IPS DF 6.9 (cell line): ENCODE results near the gene WASL.
"Not testable (repeated sequence)": the region's sequence is repeated elsewhere in the genome, so short reads cannot be mapped to it uniquely, and the experiment has no call there.

Source experiments
- DNase-seq: peaks from one replicate; pipeline ENCODE4 v3.0.0-alpha.2; 2013; ENCODE audit warnings: low read depth, low spot score
- H3K27ac ChIP-seq: one replicate; pipeline ENCODE4 v1.5.1; 2013; ENCODE audit warnings: low read length, control low read depth
- H3K27me3 ChIP-seq: 2 replicates; pipeline ENCODE4 v1.6.1; 2013; ENCODE audit warnings: mild to moderate bottlenecking, low read length; ENCODE audit not compliant: control insufficient read depth, insufficient read depth
- H3K36me3 ChIP-seq: 2 replicates; pipeline ENCODE4 v1.6.1; 2013; ENCODE audit warnings: low read length; ENCODE audit not compliant: control insufficient read depth, insufficient read depth
- H3K4me1 ChIP-seq: 2 replicates; pipeline ENCODE4 v1.6.1; 2013; ENCODE audit warnings: low read length; ENCODE audit not compliant: control insufficient read depth, insufficient read depth
- H3K4me3 ChIP-seq: 2 replicates; pipeline ENCODE4 v1.5.1; 2013; ENCODE audit warnings: mild to moderate bottlenecking, low read length
- H3K9me3 ChIP-seq: 2 replicates; pipeline ENCODE4 v1.6.1; 2013; ENCODE audit warnings: low read length, inconsistent platforms; ENCODE audit not compliant: control insufficient read depth, insufficient read depth
- WGBS: extraction: QIAGEN DNeasy Blood & Tissue Kit; methylation state at CpG from one replicate; pipeline ENCODE4 v1.1.7; 2013; ENCODE audit warnings: mixed read lengths, missing lambda C conversion rate; ENCODE audit not compliant: insufficient read length, insufficient coverage; 5-methylcytosine and 5-hydroxymethylcytosine counted together

WASL gene

GRCh38 chr7:123738356-123738755 lies 10.4 kb downstream of the WASL start:
- H3K9me3 ChIP-seq: no peaks in the 10 kb centered on the region
- no peaks in the 10 kb centered on the region for H3K4me1 ChIP-seq
- DNase-seq: no peak
- H3K27me3 ChIP-seq: no peaks in the 10 kb centered on the region
- WGBS: no CpG with 5 or more reads among the region's 3 CpGs
- H3K36me3 ChIP-seq: no peaks in the 10 kb centered on the region
- no peak overlapping the region for H3K27ac ChIP-seq
- H3K4me3 ChIP-seq: no peak overlapping the region

- H3K27ac ChIP-seq, H3K9me3 ChIP-seq, H3K27me3 ChIP-seq, H3K4me1 ChIP-seq, DNase-seq, H3K4me3 ChIP-seq, H3K36me3 ChIP-seq: not testable (repeated sequence)
- no CpG with 5 or more reads among the region's 10 CpGs for WGBS
Observed at GRCh38 chr7:123737168-123737674, 11.6 kb downstream of the WASL start.

DNA sequence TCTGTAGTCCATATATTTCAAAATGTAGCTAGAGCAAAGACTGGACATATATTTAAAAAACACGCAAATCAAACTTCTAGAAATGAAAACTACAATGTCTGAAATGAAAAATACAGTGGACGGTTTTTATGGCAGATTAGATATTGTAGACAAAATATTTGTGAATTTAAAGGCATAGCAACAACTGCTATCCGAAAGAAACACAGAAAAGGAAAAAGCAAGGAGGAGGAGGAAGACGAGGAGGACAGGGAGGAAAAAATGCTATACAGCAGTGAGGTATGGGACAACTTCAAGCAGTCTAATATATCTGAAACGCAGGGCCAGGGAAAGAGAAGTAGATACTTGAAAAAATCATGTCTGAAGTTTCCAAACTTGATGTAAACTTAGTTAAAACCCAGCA lies 13.3 kb downstream of the WASL start:
- Histone ChIP-seq H3K27ac (no peak overlapping the region), H3K4me1 (no peaks in the 10 kb centered on the region), H3K27me3 (no peaks in the 10 kb centered on the region), H3K4me3 (no peak overlapping the region), H3K36me3 (no peaks in the 10 kb centered on the region), H3K9me3 (no peaks in the 10 kb centered on the region)
- DNase-seq: no peak
- no CpG with 5 or more reads among the region's 5 CpGs for WGBS

GRCh38 chr7:123734498-123734897 lies 14.3 kb downstream of the WASL start:
- DNase-seq: no peak
- no peak overlapping the region for H3K4me3 ChIP-seq
- no peak overlapping the region for H3K27ac ChIP-seq
- no peaks in the 10 kb centered on the region for H3K27me3 ChIP-seq
- H3K36me3 ChIP-seq: no peaks in the 10 kb centered on the region
- no CpG with 5 or more reads among the region's 3 CpGs for WGBS
- no peaks in the 10 kb centered on the region for H3K4me1 ChIP-seq
- no peaks in the 10 kb centered on the region for H3K9me3 ChIP-seq

GRCh38 chr7:123732413-123733091 lies 16.3 kb downstream of the WASL start:
- Histone ChIP-seq H3K27me3 (no peaks in the 10 kb centered on the region), H3K4me1 (no peaks in the 10 kb centered on the region), H3K36me3 (no peaks in the 10 kb centered on the region), H3K27ac (no peak overlapping the region), H3K4me3 (no peak overlapping the region), H3K9me3 (no peaks in the 10 kb centered on the region)
- no peak for DNase-seq
- no CpG with 5 or more reads among the region's 3 CpGs for WGBS

- WGBS: no CpG with 5 or more reads among the region's 1 CpG
- H3K4me1 ChIP-seq: no peaks in the 10 kb centered on the region
- DNase-seq: no peak
Observed at GRCh38 chr7:123729218-123729578, 19.6 kb downstream of the WASL start.

DNA sequence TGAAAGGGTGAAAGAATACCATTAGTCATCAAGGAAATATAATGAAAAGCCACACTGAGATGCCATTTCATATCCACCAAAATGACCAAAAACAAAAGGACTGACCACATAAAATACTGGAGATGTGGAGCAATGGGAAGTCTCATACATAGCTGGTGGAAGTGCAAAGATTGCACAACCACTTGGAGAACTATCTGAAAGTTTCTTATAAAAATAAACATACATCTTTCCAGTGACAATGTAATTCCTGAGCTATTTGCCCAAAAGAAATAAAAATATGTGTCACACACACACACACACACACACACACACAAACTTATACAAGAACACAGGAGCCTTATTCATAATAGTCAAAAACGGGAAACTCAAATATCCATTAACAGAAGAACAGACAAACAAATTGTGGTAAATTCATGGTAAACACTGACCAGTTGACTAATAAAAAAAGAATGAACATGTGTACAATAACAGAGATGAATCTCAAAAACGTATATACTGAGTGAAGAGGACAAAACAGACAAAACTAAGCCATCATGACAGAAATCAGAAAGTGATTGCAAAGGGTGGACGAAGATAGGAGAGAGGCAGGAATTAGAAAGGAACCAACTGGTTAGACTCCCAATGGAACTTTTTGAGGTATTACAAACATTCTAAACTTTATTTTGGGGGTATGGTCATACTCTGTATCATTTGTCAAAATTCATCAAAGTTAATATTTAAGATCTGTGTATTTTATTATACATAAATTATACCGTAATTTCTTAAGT lies 21.5 kb downstream of the WASL start:
- no peak for DNase-seq
- Histone ChIP-seq H3K4me3 (no peak overlapping the region), H3K36me3 (no peaks in the 10 kb centered on the region), H3K27me3 (no peaks in the 10 kb centered on the region), H3K27ac (no peak overlapping the region), H3K4me1 (no peaks in the 10 kb centered on the region), H3K9me3 (no peaks in the 10 kb centered on the region)
- WGBS: no CpG with 5 or more reads among the region's 4 CpGs

More at GRCh38 chr7:123729218-123729578, 19.6 kb downstream of the WASL start:
- Histone ChIP-seq H3K27ac (no peak overlapping the region), H3K27me3 (no peaks in the 10 kb centered on the region), H3K9me3 (no peaks in the 10 kb centered on the region), H3K36me3 (no peaks in the 10 kb centered on the region), H3K4me3 (no peak overlapping the region)

GRCh38 chr7:123725586-123726171 lies 23.1 kb downstream of the WASL start:
- Histone ChIP-seq H3K27me3 (no peaks in the 10 kb centered on the region), H3K9me3 (no peaks in the 10 kb centered on the region), H3K36me3 (no peaks in the 10 kb centered on the region), H3K4me3 (no peak overlapping the region), H3K27ac (no peak overlapping the region), H3K4me1 (no peaks in the 10 kb centered on the region)
- DNase-seq: no peak
- no CpG with 5 or more reads among the region's 1 CpG for WGBS

- Histone ChIP-seq H3K36me3 (no peaks in the 10 kb centered on the region), H3K27me3 (no peaks in the 10 kb centered on the region), H3K27ac (no peak overlapping the region), H3K4me1 (no peaks in the 10 kb centered on the region), H3K4me3 (no peak overlapping the region), H3K9me3 (no peaks in the 10 kb centered on the region)
- WGBS: no CpG with 5 or more reads among the region's 3 CpGs
- no peak for DNase-seq
Observed at GRCh38 chr7:123724817-123725253, 24.0 kb downstream of the WASL start.

DNA sequence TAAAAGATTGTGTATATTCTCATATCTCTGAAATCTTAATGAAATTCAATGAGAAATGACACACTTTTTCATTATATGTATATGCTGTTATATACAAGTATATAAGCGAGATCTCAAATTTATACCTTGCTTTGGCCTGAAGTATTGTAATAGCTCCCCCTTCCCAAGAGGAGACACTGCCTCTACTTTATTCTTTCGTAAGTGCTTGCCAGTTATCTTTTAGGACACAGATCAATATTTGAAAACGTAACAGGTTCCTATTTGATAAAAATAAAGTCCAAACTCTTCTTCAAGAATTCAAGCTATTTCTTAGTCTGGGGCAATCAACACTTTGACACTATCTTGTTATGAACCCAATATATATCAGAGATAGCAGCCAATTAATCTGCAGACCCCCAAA lies 24.9 kb downstream of the WASL start:
- DNase-seq: no peak
- Histone ChIP-seq H3K4me1 (no peaks in the 10 kb centered on the region), H3K9me3 (no peaks in the 10 kb centered on the region), H3K27me3 (no peaks in the 10 kb centered on the region), H3K4me3 (no peak overlapping the region), H3K27ac (no peak overlapping the region), H3K36me3 (no peaks in the 10 kb centered on the region)
- WGBS: no CpG with 5 or more reads among the region's 3 CpGs
